Cerebellar nuclear complex (tissue), 1 donor: ENCODE results near the gene INCENP.
"Not testable (repeated sequence)": the region's sequence is repeated elsewhere in the genome, so short reads cannot be mapped to it uniquely, and the experiment has no call there.

Experiments used
- DNase-seq, 2 experiments: peaks; one replicate each; lab custom pipeline; 2025; lab: John Stamatoyannopoulos, UW

The INCENP gene

GRCh38 chr11:62171261-62171723 is 47.5 kb downstream of the INCENP start:
- peak in 1 of 2 experiments; percentile 73 for DNase-seq

- DNase-seq, result no peak
These were observed 48.5 kb downstream of the INCENP start for GRCh38 chr11:62172294-62172693.

GRCh38 chr11:62176766-62177165 is 53.0 kb downstream of the INCENP start:
- no peak for DNase-seq

GRCh38 chr11:62179995-62180394 is 56.2 kb downstream of the INCENP start:
- no peak for DNase-seq

GRCh38 chr11:62181097-62181496 is 57.3 kb downstream of the INCENP start:
- no peak for DNase-seq

GRCh38 chr11:62182147-62182891 is 58.5 kb downstream of the INCENP start:
- no peak for DNase-seq

DNA sequence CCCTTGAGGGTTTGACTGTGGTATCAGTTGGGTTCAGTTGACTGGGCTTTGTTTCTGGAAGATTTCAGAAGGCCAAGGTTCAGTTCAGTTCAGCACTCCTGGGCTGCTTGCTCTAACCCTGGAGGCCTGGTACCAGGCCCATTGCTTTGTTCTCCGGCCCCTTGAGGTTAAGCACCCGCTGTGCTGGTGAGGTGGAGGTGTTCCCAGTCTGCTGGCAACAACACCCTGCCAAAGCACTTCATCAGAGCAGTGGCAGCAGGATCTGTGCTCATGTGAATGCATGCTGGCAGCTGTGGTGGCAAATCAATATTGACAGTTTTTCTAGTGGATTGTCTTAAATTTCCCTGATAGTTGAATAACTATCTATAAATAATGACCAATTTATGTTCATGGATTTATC is 62.4 kb downstream of the INCENP start:
- no peak for DNase-seq

- no peak for DNase-seq
These were observed 66.2 kb downstream of the INCENP start, which contains the start of gene SCGB1D1 for GRCh38 chr11:62190011-62190410. TSS of gene SCGB1D1 (plus strand) at chr11:62190216. CDS start at chr11:62190285, 69 bp downstream.

GRCh38 chr11:62193952-62194351 is 70.1 kb downstream of the INCENP start:
- DNase-seq, result no peak

- DNase-seq, result not testable (repeated sequence)
These were observed 71.2 kb downstream of the INCENP start for GRCh38 chr11:62195010-62195409.

GRCh38 chr11:62195945-62196344 is 72.1 kb downstream of the INCENP start:
- DNase-seq, result no peak

DNA sequence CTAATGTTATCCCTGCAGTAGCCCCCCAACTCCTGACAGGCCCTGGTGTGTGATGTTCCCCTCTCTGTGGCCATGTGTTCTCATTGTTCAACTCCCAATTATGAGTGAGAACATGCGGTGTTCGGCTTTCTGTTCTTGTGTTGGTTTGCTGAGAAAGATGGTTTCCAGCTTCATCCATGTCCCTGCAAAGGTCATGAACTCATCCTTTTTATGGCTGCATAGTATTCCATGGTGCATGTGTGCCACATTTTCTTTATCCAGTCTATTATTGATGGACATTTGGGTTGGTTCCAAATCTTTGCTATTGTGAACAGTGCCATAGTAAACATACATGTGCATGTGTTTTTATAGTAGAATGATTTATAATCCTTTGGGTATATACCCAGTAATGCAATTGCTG is 73.6 kb downstream of the INCENP start:
- DNase-seq, result not testable (repeated sequence)

GRCh38 chr11:62201376-62201775 is 77.6 kb downstream of the INCENP start:
- DNase-seq, result no peak
